ENCODE results near the gene CASZ1. TPM values are rescaled to one million over a fixed set of nuclear protein-coding genes. Genes with fewer than 3 reads are reported as not detected.

Gene CASZ1
- total RNA-seq, 2 donors from 2014 or later: 44.3 to 50.3 TPM

- no peak for TF ChIP-seq CTCF (IDR thresholded peaks at IDR 0.05)
- DNase-seq (ENCODE audit: low spot score): no peak
- Histone ChIP-seq H3K27ac (no peak overlapping the region), H3K9me3 (no peaks in the 10 kb centered on the region), H3K27me3 (no peaks in the 10 kb centered on the region), H3K4me1 (peaks cover 0 to 4% of the 10 kb centered on the region in 2 donors), H3K4me3 (no peak overlapping the region), H3K36me3 (peaks cover 4% of the 10 kb centered on the region)
Observed at GRCh38 chr1:10617318-10617717, 179.1 kb downstream of the CASZ1 start.

GRCh38 chr1:10616696-10617095, 179.8 kb downstream of the CASZ1 start:
- Histone ChIP-seq H3K4me1 (peaks cover 0 to 7% of the 10 kb centered on the region in 2 donors), H3K4me3 (no peak overlapping the region), H3K27ac (no peak overlapping the region), H3K27me3 (no peaks in the 10 kb centered on the region), H3K9me3 (no peaks in the 10 kb centered on the region), H3K36me3 (peaks cover 4% of the 10 kb centered on the region)
- DNase-seq (ENCODE audit: low spot score): no peak
- no peak for TF ChIP-seq CTCF (IDR thresholded peaks at IDR 0.05)

GRCh38 chr1:10615932-10616671, 180.3 kb downstream of the CASZ1 start:
- Histone ChIP-seq H3K4me3 (no peak overlapping the region), H3K4me1 (peaks cover 0 to 7% of the 10 kb centered on the region in 2 donors), H3K27me3 (no peaks in the 10 kb centered on the region), H3K9me3 (no peaks in the 10 kb centered on the region), H3K27ac (no peak overlapping the region), H3K36me3 (peaks cover 4% of the 10 kb centered on the region)
- TF ChIP-seq CTCF (IDR thresholded peaks at IDR 0.05): no peak
- DNase-seq (ENCODE audit: low spot score): no peak

- no peaks in the 10 kb centered on the region for H3K27me3 ChIP-seq
- H3K36me3 ChIP-seq: peaks cover 4% of the 10 kb centered on the region
- H3K9me3 ChIP-seq: no peaks in the 10 kb centered on the region
- H3K4me3 ChIP-seq: no peak overlapping the region
- no peak for TF ChIP-seq CTCF (IDR thresholded peaks at IDR 0.05)
- DNase-seq (ENCODE audit: low spot score): no peak
- H3K4me1 ChIP-seq: peaks cover 0 to 7% of the 10 kb centered on the region in 2 donors
- no peak overlapping the region for H3K27ac ChIP-seq
Observed at GRCh38 chr1:10615332-10615731, 181.1 kb downstream of the CASZ1 start.

GRCh38 chr1:10614377-10615225, 181.8 kb downstream of the CASZ1 start:
- no peak for DNase-seq (ENCODE audit: low spot score)

More at GRCh38 chr1:10614377-10615225, 181.8 kb downstream of the CASZ1 start:
- Histone ChIP-seq H3K27ac (no peak overlapping the region), H3K4me1 (peaks cover 0 to 7% of the 10 kb centered on the region in 2 donors), H3K4me3 (no peak overlapping the region), H3K9me3 (no peaks in the 10 kb centered on the region), H3K27me3 (no peaks in the 10 kb centered on the region), H3K36me3 (no peaks in the 10 kb centered on the region)
- no peak for TF ChIP-seq CTCF (IDR thresholded peaks at IDR 0.05)
